Measurements from ENCODE around the gene VGLL4.

- TF ChIP-seq POLR2A (IDR thresholded peaks at IDR 0.05; ENCODE audit: low read length) (no peak), GATA1 (IDR thresholded peaks at IDR 0.05; ENCODE audit: low read depth, low read length) (no peak)
Observed at GRCh38 chr3:11551036-11551435, 92.7 kb downstream of the VGLL4 start.

Data from erythroblast (primary cell).